ENCODE measurements around the gene GCHFR. TPM values are rescaled to one million over a fixed set of nuclear protein-coding genes. Genes with fewer than 3 reads are reported as not detected.

The GCHFR gene
- total and polyA plus RNA-seq, 10 of the 15 experiments (the other 5 are each of a cell fraction or from before 2014, with no cell fraction given): 10.5 to 94.0 (median 35.3) TPM

DNA sequence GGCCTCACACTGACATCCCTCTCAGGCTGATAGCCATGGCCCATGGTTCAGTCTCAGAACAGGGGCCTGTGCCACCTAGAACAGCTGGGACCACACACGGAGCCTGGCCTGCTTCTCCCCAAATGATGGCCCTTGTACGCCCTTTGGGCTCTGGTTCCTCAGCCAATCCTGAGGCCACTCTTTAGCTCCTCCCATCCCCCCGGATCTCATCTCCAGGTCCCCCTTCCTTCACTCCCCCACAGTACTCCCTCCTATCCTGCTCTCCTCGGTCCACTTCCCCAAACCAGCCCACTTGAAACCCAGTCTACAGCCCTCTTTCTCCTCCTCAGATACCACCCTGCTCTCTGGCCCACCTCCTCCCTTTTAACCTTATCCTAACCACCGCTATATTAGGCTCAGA, 25.3 kb downstream of the GCHFR start:
- Histone ChIP-seq H3K9me3 (replicated peaks; ENCODE audit: control insufficient read depth, insufficient read depth, low read length) (no peaks in the 10 kb centered on the region), H3K4me2 (ENCODE audit: control insufficient read depth, insufficient read depth) (no peak overlapping the region), H3K4me3 (no peak overlapping the region), H3K27me3 (replicated peaks in 1 of 2; ENCODE audit: control insufficient read depth in 2 of 2, insufficient read depth in 2 of 2, low read length in 1 of 2) (no peaks in the 10 kb centered on the region), H3K9ac (ENCODE audit: control insufficient read depth, insufficient read depth, low read length) (no peak overlapping the region), H3K36me3 (ENCODE audit: control insufficient read depth in 2 of 2, insufficient read depth in 2 of 2, low read length in 1 of 2) (peaks cover 0 to 7% of the 10 kb centered on the region in 2 experiments; a peak in 2 of 4 replicates), H3K4me1 (ENCODE audit: control insufficient read depth, insufficient read depth, low read length) (peaks cover 9% of the 10 kb centered on the region), H2AFZ (ENCODE audit: control insufficient read depth, low read depth, low read length) (no peak overlapping the region), H3K79me2 (ENCODE audit: control insufficient read depth, insufficient read depth, low read length) (peaks cover 5% of the 10 kb centered on the region), H3K27ac (ENCODE audit: control insufficient read depth, insufficient read depth) (no peak overlapping the region), H4K20me1 (ENCODE audit: control insufficient read depth, insufficient read depth) (no peaks in the 10 kb centered on the region)
- SMC1A ChIA-PET (ENCODE audit: uncharacterized antibody, unreplicated experiment): no interaction called here
- no TSS peak for BruUV-seq (replicated peaks)
- TF ChIP-seq NBN (IDR thresholded peaks at IDR 0.05) (no peak), ZNF384 (IDR thresholded peaks at IDR 0.05; ENCODE audit: borderline replicate concordance, low read depth, low read length) (no peak)
- 92% methylated on average over 5 of the region's 5 CpGs for WGBS (ENCODE audit: insufficient coverage, insufficient replicate concordance, low lambda C conversion rate, missing lambda C conversion rate)
- CTCF ChIA-PET: interaction anchor here (1.4 kb wide), 1 partner anchor 13 kb away, joined by 3 read pairs; no protein-coding TSS in a partner anchor
- intact Hi-C loops (cut with micrococcal nuclease; ENCODE audit: unreplicated experiment) (no loop called here), in situ Hi-C loops (cut with MboI) (loop anchor here (5.0 kb wide), 1 partner anchor 272 kb away; no protein-coding TSS in a partner anchor)
- RAD21 ChIA-PET (ENCODE audit: unreplicated experiment): no interaction called here
- ATAC-seq: no peak
- DNase-seq (ENCODE audit: low read depth, low spot score): no peak
- FAIRE-seq: no peak
- POLR2A ChIA-PET: interaction anchor here (0.7 kb wide), 1 partner anchor 22 kb away, joined by 3 read pairs; no protein-coding TSS in a partner anchor

DNA sequence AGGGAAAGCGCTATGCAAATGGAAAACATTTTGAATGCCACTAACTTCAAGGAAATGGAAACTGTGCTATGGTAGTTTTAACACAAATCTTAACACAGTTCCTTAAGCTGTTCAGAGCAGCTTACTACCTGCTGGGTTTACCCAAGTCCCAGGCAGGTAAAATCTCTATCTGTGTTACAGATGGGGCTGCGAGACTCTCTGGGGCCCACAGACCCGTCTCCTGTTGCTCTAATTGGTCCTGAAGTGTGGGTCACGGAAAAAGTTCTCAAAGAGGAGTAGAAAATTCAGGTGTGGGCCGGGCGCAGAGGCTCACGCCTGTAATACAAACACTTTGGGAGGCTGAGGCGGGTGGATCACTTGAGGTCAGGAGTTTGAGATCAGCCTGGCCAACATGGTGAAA, 26.1 kb downstream of the GCHFR start:
- WGBS (ENCODE audit: insufficient coverage, insufficient replicate concordance, low lambda C conversion rate, missing lambda C conversion rate): 98% methylated on average over 8 of the region's 8 CpGs
- ATAC-seq (no peak), FAIRE-seq (no peak), DNase-seq (ENCODE audit: low read depth, low spot score) (no peak)
- intact Hi-C loops (cut with micrococcal nuclease; ENCODE audit: unreplicated experiment): no loop called here
- ChIA-PET SMC1A (ENCODE audit: uncharacterized antibody, unreplicated experiment) (no interaction called here), RAD21 (ENCODE audit: unreplicated experiment) (no interaction called here), CTCF (interaction anchor here (0.5 to 1.5 kb wide), 3 partner anchors 7 to 69 kb away, joined by 3 to 4 read pairs (median 4); no protein-coding TSS in a partner anchor), POLR2A (interaction anchor here (0.7 kb wide), 1 partner anchor 50 kb away, joined by 7 read pairs; no protein-coding TSS in a partner anchor)
- no peak for TF ChIP-seq SMARCA5 (IDR thresholded peaks at IDR 0.05)
- no peak for TF ChIP-seq CBFB (IDR thresholded peaks at IDR 0.05; ENCODE audit: low read depth)
- TF ChIP-seq NFIC (IDR thresholded peaks at IDR 0.05; ENCODE audit: low read depth, low read length): no peak
- no peak for TF ChIP-seq CHD4 (IDR thresholded peaks at IDR 0.05)
- TF ChIP-seq, protein P1, sequence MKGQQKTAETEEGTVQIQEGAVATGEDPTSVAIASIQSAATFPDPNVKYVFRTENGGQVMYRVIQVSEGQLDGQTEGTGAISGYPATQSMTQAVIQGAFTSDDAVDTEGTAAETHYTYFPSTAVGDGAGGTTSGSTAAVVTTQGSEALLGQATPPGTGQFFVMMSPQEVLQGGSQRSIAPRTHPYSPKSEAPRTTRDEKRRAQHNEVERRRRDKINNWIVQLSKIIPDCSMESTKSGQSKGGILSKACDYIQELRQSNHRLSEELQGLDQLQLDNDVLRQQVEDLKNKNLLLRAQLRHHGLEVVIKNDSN (IDR thresholded peaks at IDR 0.05; ENCODE audit: borderline replicate concordance, extremely low read length, insufficient read depth, low read depth, low read length): no peak
- no peak for TF ChIP-seq RB1 (IDR thresholded peaks at IDR 0.05; ENCODE audit: borderline replicate concordance)
- no peak overlapping the region for H3K4me3 ChIP-seq
- peaks cover 0 to 7% of the 10 kb centered on the region in 2 experiments; a peak in 2 of 4 replicates for H3K36me3 ChIP-seq (ENCODE audit: control insufficient read depth in 2 of 2, insufficient read depth in 2 of 2, low read length in 1 of 2)
- no peaks in the 10 kb centered on the region for H3K9me3 ChIP-seq (replicated peaks; ENCODE audit: control insufficient read depth, insufficient read depth, low read length)
- H3K4me2 ChIP-seq (ENCODE audit: control insufficient read depth, insufficient read depth): no peak overlapping the region
- no peak overlapping the region for H3K27ac ChIP-seq (ENCODE audit: control insufficient read depth, insufficient read depth)
- H3K79me2 ChIP-seq (ENCODE audit: control insufficient read depth, insufficient read depth, low read length): peaks cover 5% of the 10 kb centered on the region
- no peaks in the 10 kb centered on the region for H4K20me1 ChIP-seq (ENCODE audit: control insufficient read depth, insufficient read depth)
- no peak overlapping the region for H2AFZ ChIP-seq (ENCODE audit: control insufficient read depth, low read depth, low read length)
- in situ Hi-C loops (cut with MboI): loop anchor here (5.0 kb wide), 1 partner anchor 273 kb away; no protein-coding TSS in a partner anchor
- no peak overlapping the region for H3K9ac ChIP-seq (ENCODE audit: control insufficient read depth, insufficient read depth, low read length)
- H3K4me1 ChIP-seq (ENCODE audit: control insufficient read depth, insufficient read depth, low read length): peaks cover 9% of the 10 kb centered on the region
- no peaks in the 10 kb centered on the region for H3K27me3 ChIP-seq (replicated peaks in 1 of 2; ENCODE audit: control insufficient read depth in 2 of 2, insufficient read depth in 2 of 2, low read length in 1 of 2)
- BruUV-seq (replicated peaks): no TSS peak
